ENCODE results near the gene PVALEF. TPM values are rescaled to one million over a fixed set of nuclear protein-coding genes. Genes with fewer than 3 reads are reported as not detected.

Gene PVALEF
- total and polyA plus RNA-seq, 11 donors, result not detected

DNA sequence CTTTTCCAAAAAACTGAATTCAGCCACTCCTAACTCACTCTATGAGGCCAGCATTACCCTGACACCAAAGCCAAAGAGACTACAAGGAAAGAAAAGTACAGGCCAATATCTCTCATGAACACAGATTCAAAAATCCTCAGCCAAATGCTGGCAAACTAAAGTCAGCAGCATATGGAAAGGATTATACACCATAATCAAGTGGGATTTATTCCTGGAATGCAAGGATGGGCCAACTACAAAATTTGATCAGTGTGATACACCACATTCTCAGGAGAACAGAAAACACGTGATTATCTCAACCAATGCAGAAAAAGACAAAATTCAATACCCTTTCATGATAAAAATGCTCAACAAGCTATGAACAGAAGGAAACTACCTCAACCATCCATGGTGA, 8.5 kb downstream of the PVALEF start:
- Histone ChIP-seq H3K36me3 (no peaks in the 10 kb centered on the region), H3K27ac (no peak overlapping the region), H3K4me1 (no peaks in the 10 kb centered on the region), H3K9me3 (peaks cover 0 to 10% (median 0%) of the 10 kb centered on the region in 12 donors), H3K4me3 (no peak overlapping the region), H3K27me3 (no peaks in the 10 kb centered on the region)
- intact Hi-C loops (cut with DNase I), result no loop called here
- no peak for DNase-seq
- 76 to 84% (median 80%) methylated on average over 1 of the region's 1 CpG for WGBS, 4 donors
- no peak for TF ChIP-seq POLR2A (IDR thresholded peaks at IDR 0.05)
- TF ChIP-seq, protein P1, sequence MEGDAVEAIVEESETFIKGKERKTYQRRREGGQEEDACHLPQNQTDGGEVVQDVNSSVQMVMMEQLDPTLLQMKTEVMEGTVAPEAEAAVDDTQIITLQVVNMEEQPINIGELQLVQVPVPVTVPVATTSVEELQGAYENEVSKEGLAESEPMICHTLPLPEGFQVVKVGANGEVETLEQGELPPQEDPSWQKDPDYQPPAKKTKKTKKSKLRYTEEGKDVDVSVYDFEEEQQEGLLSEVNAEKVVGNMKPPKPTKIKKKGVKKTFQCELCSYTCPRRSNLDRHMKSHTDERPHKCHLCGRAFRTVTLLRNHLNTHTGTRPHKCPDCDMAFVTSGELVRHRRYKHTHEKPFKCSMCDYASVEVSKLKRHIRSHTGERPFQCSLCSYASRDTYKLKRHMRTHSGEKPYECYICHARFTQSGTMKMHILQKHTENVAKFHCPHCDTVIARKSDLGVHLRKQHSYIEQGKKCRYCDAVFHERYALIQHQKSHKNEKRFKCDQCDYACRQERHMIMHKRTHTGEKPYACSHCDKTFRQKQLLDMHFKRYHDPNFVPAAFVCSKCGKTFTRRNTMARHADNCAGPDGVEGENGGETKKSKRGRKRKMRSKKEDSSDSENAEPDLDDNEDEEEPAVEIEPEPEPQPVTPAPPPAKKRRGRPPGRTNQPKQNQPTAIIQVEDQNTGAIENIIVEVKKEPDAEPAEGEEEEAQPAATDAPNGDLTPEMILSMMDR (IDR thresholded peaks at IDR 0.05), result no peak
- ATAC-seq, result no peak

DNA sequence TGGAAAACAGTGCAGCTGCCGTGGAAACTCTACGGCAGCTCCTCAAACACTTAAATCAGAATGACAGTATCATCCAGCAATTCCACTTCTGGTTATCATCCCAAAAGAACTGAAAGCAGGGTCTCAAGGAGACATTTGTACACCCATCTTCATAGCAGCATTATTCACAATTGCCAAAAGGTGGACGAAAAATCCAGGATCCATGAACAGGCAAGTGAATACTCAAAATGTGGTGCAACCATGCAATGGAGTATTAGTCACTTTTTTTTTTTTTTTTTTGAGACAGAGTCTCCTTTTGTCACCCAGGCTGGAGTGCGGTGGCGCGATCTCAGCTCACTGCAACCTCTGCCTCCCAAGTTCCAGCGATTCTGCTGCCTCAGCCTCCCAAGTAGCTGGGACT, 11.4 kb downstream of the PVALEF start:
- TF ChIP-seq, protein P1 (IDR thresholded peaks at IDR 0.05), result no peak
- TF ChIP-seq POLR2A (IDR thresholded peaks at IDR 0.05), result no peak
- Histone ChIP-seq H3K4me1 (peaks cover 0 to 6% (median 0%) of the 10 kb centered on the region in 12 donors), H3K9me3 (peaks cover 0 to 10% (median 0%) of the 10 kb centered on the region in 12 donors), H3K36me3 (no peaks in the 10 kb centered on the region), H3K4me3 (no peak overlapping the region), H3K27me3 (no peaks in the 10 kb centered on the region), H3K27ac (no peak overlapping the region)
- intact Hi-C loops (cut with DNase I), result no loop called here
- ATAC-seq, result no peak
- 85 to 95% (median 94%) methylated on average over 7 of the region's 7 CpGs for WGBS, 4 donors
- DNase-seq, result no peak

GRCh38 chr17:81178136-81179091, 13.1 kb downstream of the PVALEF start:
- ATAC-seq (no peak), DNase-seq (peak in 2 of 5 donors; percentile 12 to 17)
- peaks cover 0 to 6% (median 0%) of the 10 kb centered on the region in 12 donors for H3K4me1 ChIP-seq
- WGBS, 4 donors, result 92 to 97% (median 93%) methylated on average over 23 to 25 of the region's 25 CpGs
- no peak overlapping the region for H3K4me3 ChIP-seq
- no peak overlapping the region for H3K27ac ChIP-seq
- no peaks in the 10 kb centered on the region for H3K36me3 ChIP-seq
- intact Hi-C loops (cut with DNase I), result no loop called here
- TF ChIP-seq, protein P1 (IDR thresholded peaks at IDR 0.05), result no peak
- TF ChIP-seq POLR2A (IDR thresholded peaks at IDR 0.05), result no peak
- H3K9me3 ChIP-seq, result peaks cover 0 to 10% (median 0%) of the 10 kb centered on the region in 12 donors
- H3K27me3 ChIP-seq, result no peaks in the 10 kb centered on the region

DNA sequence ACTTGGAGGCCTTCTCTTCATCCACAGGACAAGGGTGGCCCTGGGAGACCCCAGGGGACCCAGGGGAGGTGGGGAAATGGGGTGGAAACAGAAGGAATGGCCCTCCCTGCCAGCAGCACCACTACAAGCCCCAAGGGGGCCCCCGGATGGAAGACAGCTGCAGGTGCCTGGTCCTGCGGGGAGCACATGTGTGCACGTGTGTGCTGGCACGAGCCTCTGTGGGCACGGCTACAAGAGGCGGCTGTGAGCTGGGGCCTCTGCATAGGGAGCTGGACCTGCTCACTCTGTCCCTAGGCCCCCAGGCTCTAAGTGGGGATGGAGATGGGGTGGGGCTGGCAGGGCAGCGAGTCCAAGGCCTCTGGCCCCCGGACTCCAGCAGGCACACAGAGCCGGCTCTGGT, 13.9 kb downstream of the PVALEF start:
- DNase-seq (peak in 1 of 5 donors; percentile 20), ATAC-seq (no peak)
- Histone ChIP-seq H3K27me3 (peaks cover 0 to 6% (median 0%) of the 10 kb centered on the region in 9 donors), H3K4me3 (no peak overlapping the region), H3K36me3 (no peaks in the 10 kb centered on the region), H3K9me3 (peaks cover 0 to 10% (median 0%) of the 10 kb centered on the region in 12 donors), H3K27ac (no peak overlapping the region), H3K4me1 (peaks cover 0 to 6% (median 0%) of the 10 kb centered on the region in 12 donors)
- intact Hi-C loops (cut with DNase I), result no loop called here
- 42 to 73% (median 70%) methylated on average over 6 to 9 of the region's 9 CpGs for WGBS, 4 donors
- TF ChIP-seq POLR2A (IDR thresholded peaks at IDR 0.05), result no peak
- TF ChIP-seq, protein P1 (IDR thresholded peaks at IDR 0.05), result no peak

All from heart left ventricle (tissue), 16 donors.